Measurements from ENCODE around the gene GIT2. TPM values are rescaled to one million over a fixed set of nuclear protein-coding genes. Genes with fewer than 3 reads are reported as not detected.

Gene GIT2
- total and polyA plus RNA-seq, 8 donors, result 6.4 to 98.6 (median 39.2) TPM

GRCh38 chr12:109998904-109999648 is 2.9 kb upstream of the GIT2 start, which contains the start of gene ANKRD13A:
Gene ANKRD13A, plus strand, starts transcription at chr12:109999430. Its CDS starts 259 bp downstream, at chr12:109999689.
- intact Hi-C loops (cut with DNase I; ENCODE audit: low total_unique reads), result no loop called here
- H3K4me3 ChIP-seq, result peak within 1 kb of the TSS; percentile 94 to 100 (median 96)
- peaks cover 39 to 82% (median 67%) of the 10 kb centered on the region in 4 donors for H3K4me1 ChIP-seq
- no peaks in the 10 kb centered on the region for H3K27me3 ChIP-seq
- H3K27ac ChIP-seq, result peak within 1 kb of the TSS; percentile 84 to 91 (median 87)
- DNase-seq, result peak; percentile 88 to 97
- 0 to 1% (median 0%) methylated on average over 16 to 62 of the region's 62 CpGs for WGBS, 5 donors
- H3K36me3 ChIP-seq, result peaks cover 0 to 7% (median 5%) of the 10 kb centered on the region in 4 donors
- no peak for TF ChIP-seq EP300 (IDR thresholded peaks at IDR 0.05)
- TF ChIP-seq POLR2AphosphoS5 (IDR thresholded peaks at IDR 0.05), result peak; percentile 82 to 92 (median 84)
- TF ChIP-seq POLR2A (IDR thresholded peaks at IDR 0.05), result no peak
- no peak for TF ChIP-seq CTCF (IDR thresholded peaks at IDR 0.05)
- H3K9me3 ChIP-seq, result no peaks in the 10 kb centered on the region

GRCh38 chr12:109998241-109998903 is 2.2 kb upstream of the GIT2 start:
- peak overlapping the region; percentile 94 to 100 (median 96) for H3K4me3 ChIP-seq
- intact Hi-C loops (cut with DNase I; ENCODE audit: low total_unique reads), result no loop called here
- H3K27me3 ChIP-seq, result no peaks in the 10 kb centered on the region
- no peak for DNase-seq
- 52 to 62% (median 58%) methylated on average over 9 of the region's 9 CpGs for WGBS, 5 donors
- H3K4me1 ChIP-seq, result peaks cover 39 to 82% (median 71%) of the 10 kb centered on the region in 4 donors
- H3K9me3 ChIP-seq, result no peaks in the 10 kb centered on the region
- TF ChIP-seq POLR2AphosphoS5 (IDR thresholded peaks at IDR 0.05) (no peak), CTCF (IDR thresholded peaks at IDR 0.05) (no peak), POLR2A (IDR thresholded peaks at IDR 0.05) (no peak), EP300 (IDR thresholded peaks at IDR 0.05) (no peak)
- peaks cover 0 to 5% (median 5%) of the 10 kb centered on the region in 4 donors for H3K36me3 ChIP-seq
- H3K27ac ChIP-seq, result peak overlapping the region in 4 of 5 donors; percentile 84 to 91 (median 88)

- H3K27ac ChIP-seq, result no peak overlapping the region
- DNase-seq, result no peak
- intact Hi-C loops (cut with DNase I; ENCODE audit: low total_unique reads), result no loop called here
- peaks cover 36 to 81% (median 67%) of the 10 kb centered on the region in 4 donors for H3K4me1 ChIP-seq
- peaks cover 0 to 4% (median 0%) of the 10 kb centered on the region in 4 donors for H3K36me3 ChIP-seq
- H3K9me3 ChIP-seq, result no peaks in the 10 kb centered on the region
- H3K27me3 ChIP-seq, result no peaks in the 10 kb centered on the region
- 73 to 84% (median 82%) methylated on average over 4 of the region's 4 CpGs for WGBS, 5 donors
- TF ChIP-seq EP300 (IDR thresholded peaks at IDR 0.05), result no peak
- TF ChIP-seq POLR2A (IDR thresholded peaks at IDR 0.05), result no peak
- no peak for TF ChIP-seq POLR2AphosphoS5 (IDR thresholded peaks at IDR 0.05)
- no peak for TF ChIP-seq CTCF (IDR thresholded peaks at IDR 0.05)
- no peak overlapping the region for H3K4me3 ChIP-seq
Observed at GRCh38 chr12:109997393-109997792, 1.2 kb upstream of the GIT2 start.

- 48 to 50% (median 50%) methylated on average over 2 of the region's 2 CpGs for WGBS, 5 donors
- H3K9me3 ChIP-seq, result no peaks in the 10 kb centered on the region
- intact Hi-C loops (cut with DNase I; ENCODE audit: low total_unique reads), result no loop called here
- H3K4me1 ChIP-seq, result peaks cover 26 to 72% (median 61%) of the 10 kb centered on the region in 4 donors
- no peak for DNase-seq
- H3K36me3 ChIP-seq, result peaks cover 0 to 11% (median 3%) of the 10 kb centered on the region in 4 donors
- H3K4me3 ChIP-seq, result peak overlapping the region; percentile 75 to 99 (median 88)
- TF ChIP-seq POLR2A (IDR thresholded peaks at IDR 0.05), result no peak
- no peak for TF ChIP-seq CTCF (IDR thresholded peaks at IDR 0.05)
- TF ChIP-seq EP300 (IDR thresholded peaks at IDR 0.05), result no peak
- no peak for TF ChIP-seq POLR2AphosphoS5 (IDR thresholded peaks at IDR 0.05)
- no peaks in the 10 kb centered on the region for H3K27me3 ChIP-seq
- peak overlapping the region in 4 of 5 donors; percentile 83 to 97 (median 90) for H3K27ac ChIP-seq
Observed at GRCh38 chr12:109996483-109996853, 300 bp upstream of the GIT2 start.
